SK-N-SH (cell line): ENCODE results near the gene MRPL55.

Source experiments
- POLR2AphosphoS5 ChIP-seq: IDR thresholded peaks from 2 replicates; pipeline ENCODE4 v1.6.1; 2012; ENCODE audit warnings: low read depth, low read length
- RCOR1 ChIP-seq: fragments of 150-350 bp; IDR thresholded peaks from 2 replicates; pipeline ENCODE4 v1.6.1; 2017; ENCODE audit warnings: antibody characterized with exemption, low read length
- YY1 ChIP-seq: IDR thresholded peaks from 2 replicates; pipeline ENCODE4 v1.4.0; 2012; ENCODE audit warnings: low read depth, mild to moderate bottlenecking
- TF ChIP-seq, protein P1 (sequence below): fragments of 200-600 bp; sonication (generic); IDR thresholded peaks from 2 replicates; pipeline ENCODE4 v1.6.1; 2017; ENCODE audit warnings: antibody characterized with exemption, mild to moderate bottlenecking, moderate library complexity
- TF ChIP-seq, protein P2 (sequence below): IDR thresholded peaks from 2 replicates; pipeline ENCODE4 v1.6.1; 2012; ENCODE audit warnings: mild to moderate bottlenecking, low read depth, low read length, moderate library complexity
- TF ChIP-seq, protein P3 (sequence below): IDR thresholded peaks from 2 replicates; pipeline ENCODE4 v1.4.0; 2012; ENCODE audit warnings: low read depth, borderline replicate concordance
- TF ChIP-seq, protein P4 (sequence below): fragments of 150-350 bp; IDR thresholded peaks from 2 replicates; pipeline ENCODE4 v1.6.1; 2017; ENCODE audit warnings: antibody characterized with exemption, low read length, low read depth, borderline replicate concordance

DNA sequence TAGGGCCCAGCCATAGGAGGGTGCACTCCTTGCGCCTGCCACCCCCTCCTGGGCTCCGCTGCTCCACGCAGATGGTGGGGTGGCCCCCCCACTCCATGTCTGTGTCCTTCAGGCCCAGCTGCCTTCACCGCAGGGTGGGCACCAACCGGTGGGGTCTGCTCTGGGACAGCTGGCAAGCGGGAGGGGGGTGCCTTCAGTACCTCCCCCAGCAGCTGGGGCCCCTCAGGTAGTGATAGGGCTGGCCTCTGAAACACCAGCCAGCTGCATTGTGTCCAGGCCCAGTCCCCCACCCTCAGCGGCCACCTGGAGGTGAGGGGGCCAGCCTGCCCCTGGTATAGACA lies 41.0 kb upstream of the MRPL55 start:
- TF ChIP-seq, protein P1, sequence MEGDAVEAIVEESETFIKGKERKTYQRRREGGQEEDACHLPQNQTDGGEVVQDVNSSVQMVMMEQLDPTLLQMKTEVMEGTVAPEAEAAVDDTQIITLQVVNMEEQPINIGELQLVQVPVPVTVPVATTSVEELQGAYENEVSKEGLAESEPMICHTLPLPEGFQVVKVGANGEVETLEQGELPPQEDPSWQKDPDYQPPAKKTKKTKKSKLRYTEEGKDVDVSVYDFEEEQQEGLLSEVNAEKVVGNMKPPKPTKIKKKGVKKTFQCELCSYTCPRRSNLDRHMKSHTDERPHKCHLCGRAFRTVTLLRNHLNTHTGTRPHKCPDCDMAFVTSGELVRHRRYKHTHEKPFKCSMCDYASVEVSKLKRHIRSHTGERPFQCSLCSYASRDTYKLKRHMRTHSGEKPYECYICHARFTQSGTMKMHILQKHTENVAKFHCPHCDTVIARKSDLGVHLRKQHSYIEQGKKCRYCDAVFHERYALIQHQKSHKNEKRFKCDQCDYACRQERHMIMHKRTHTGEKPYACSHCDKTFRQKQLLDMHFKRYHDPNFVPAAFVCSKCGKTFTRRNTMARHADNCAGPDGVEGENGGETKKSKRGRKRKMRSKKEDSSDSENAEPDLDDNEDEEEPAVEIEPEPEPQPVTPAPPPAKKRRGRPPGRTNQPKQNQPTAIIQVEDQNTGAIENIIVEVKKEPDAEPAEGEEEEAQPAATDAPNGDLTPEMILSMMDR: no peak
- TF ChIP-seq, protein P2, sequence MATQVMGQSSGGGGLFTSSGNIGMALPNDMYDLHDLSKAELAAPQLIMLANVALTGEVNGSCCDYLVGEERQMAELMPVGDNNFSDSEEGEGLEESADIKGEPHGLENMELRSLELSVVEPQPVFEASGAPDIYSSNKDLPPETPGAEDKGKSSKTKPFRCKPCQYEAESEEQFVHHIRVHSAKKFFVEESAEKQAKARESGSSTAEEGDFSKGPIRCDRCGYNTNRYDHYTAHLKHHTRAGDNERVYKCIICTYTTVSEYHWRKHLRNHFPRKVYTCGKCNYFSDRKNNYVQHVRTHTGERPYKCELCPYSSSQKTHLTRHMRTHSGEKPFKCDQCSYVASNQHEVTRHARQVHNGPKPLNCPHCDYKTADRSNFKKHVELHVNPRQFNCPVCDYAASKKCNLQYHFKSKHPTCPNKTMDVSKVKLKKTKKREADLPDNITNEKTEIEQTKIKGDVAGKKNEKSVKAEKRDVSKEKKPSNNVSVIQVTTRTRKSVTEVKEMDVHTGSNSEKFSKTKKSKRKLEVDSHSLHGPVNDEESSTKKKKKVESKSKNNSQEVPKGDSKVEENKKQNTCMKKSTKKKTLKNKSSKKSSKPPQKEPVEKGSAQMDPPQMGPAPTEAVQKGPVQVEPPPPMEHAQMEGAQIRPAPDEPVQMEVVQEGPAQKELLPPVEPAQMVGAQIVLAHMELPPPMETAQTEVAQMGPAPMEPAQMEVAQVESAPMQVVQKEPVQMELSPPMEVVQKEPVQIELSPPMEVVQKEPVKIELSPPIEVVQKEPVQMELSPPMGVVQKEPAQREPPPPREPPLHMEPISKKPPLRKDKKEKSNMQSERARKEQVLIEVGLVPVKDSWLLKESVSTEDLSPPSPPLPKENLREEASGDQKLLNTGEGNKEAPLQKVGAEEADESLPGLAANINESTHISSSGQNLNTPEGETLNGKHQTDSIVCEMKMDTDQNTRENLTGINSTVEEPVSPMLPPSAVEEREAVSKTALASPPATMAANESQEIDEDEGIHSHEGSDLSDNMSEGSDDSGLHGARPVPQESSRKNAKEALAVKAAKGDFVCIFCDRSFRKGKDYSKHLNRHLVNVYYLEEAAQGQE: no peak
- TF ChIP-seq RCOR1 (no peak), YY1 (no peak), POLR2AphosphoS5 (no peak)
- TF ChIP-seq, protein P3, sequence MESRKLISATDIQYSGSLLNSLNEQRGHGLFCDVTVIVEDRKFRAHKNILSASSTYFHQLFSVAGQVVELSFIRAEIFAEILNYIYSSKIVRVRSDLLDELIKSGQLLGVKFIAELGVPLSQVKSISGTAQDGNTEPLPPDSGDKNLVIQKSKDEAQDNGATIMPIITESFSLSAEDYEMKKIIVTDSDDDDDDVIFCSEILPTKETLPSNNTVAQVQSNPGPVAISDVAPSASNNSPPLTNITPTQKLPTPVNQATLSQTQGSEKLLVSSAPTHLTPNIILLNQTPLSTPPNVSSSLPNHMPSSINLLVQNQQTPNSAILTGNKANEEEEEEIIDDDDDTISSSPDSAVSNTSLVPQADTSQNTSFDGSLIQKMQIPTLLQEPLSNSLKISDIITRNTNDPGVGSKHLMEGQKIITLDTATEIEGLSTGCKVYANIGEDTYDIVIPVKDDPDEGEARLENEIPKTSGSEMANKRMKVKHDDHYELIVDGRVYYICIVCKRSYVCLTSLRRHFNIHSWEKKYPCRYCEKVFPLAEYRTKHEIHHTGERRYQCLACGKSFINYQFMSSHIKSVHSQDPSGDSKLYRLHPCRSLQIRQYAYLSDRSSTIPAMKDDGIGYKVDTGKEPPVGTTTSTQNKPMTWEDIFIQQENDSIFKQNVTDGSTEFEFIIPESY: no peak
- TF ChIP-seq, protein P4, sequence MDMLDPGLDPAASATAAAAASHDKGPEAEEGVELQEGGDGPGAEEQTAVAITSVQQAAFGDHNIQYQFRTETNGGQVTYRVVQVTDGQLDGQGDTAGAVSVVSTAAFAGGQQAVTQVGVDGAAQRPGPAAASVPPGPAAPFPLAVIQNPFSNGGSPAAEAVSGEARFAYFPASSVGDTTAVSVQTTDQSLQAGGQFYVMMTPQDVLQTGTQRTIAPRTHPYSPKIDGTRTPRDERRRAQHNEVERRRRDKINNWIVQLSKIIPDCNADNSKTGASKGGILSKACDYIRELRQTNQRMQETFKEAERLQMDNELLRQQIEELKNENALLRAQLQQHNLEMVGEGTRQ: no peak
